Measurements from ENCODE around the gene SBNO2. TPM values are rescaled to one million over a fixed set of nuclear protein-coding genes. Genes with fewer than 3 reads are reported as not detected.

SBNO2 gene
- total RNA-seq, 1 donor from 2014 or later, result 4.1 TPM

GRCh38 chr19:1156830-1157615 is 17.0 kb downstream of the SBNO2 start:
- DNase-seq (ENCODE audit: low spot score in 2 of 2) (no peak), FAIRE-seq (no peak)

GRCh38 chr19:1156305-1156801 is 17.7 kb downstream of the SBNO2 start:
- FAIRE-seq (no peak), DNase-seq (ENCODE audit: low spot score in 2 of 2) (no peak)

GRCh38 chr19:1155352-1156304 is 18.4 kb downstream of the SBNO2 start:
- FAIRE-seq (no peak), DNase-seq (ENCODE audit: low spot score in 2 of 2) (no peak)

GRCh38 chr19:1154731-1155351 is 19.2 kb downstream of the SBNO2 start:
- DNase-seq (ENCODE audit: low spot score in 2 of 2), result peak; percentile 74 to 76
- FAIRE-seq, result no peak

- no peak for DNase-seq (ENCODE audit: low spot score in 2 of 2)
- FAIRE-seq, result no peak
These were observed 20.0 kb downstream of the SBNO2 start for GRCh38 chr19:1153891-1154730.

GRCh38 chr19:1151917-1152587 is 22.0 kb downstream of the SBNO2 start:
- DNase-seq (ENCODE audit: low spot score in 2 of 2) (peak in 1 of 2 donors; percentile 64), FAIRE-seq (no peak)

- FAIRE-seq (no peak), DNase-seq (ENCODE audit: low spot score in 2 of 2) (no peak)
These were observed 22.9 kb downstream of the SBNO2 start for GRCh38 chr19:1151037-1151724.

GRCh38 chr19:1150333-1151036 is 23.6 kb downstream of the SBNO2 start:
- no peak for FAIRE-seq
- no peak for DNase-seq (ENCODE audit: low spot score in 2 of 2)

GRCh38 chr19:1149259-1150045 is 24.6 kb downstream of the SBNO2 start:
- FAIRE-seq, result no peak
- no peak for DNase-seq (ENCODE audit: low spot score in 2 of 2)

GRCh38 chr19:1147934-1148549 is 26.0 kb downstream of the SBNO2 start:
- no peak for DNase-seq (ENCODE audit: low spot score in 2 of 2)
- no peak for FAIRE-seq

- DNase-seq (ENCODE audit: low spot score in 2 of 2) (no peak), FAIRE-seq (no peak)
These were observed 26.9 kb downstream of the SBNO2 start for GRCh38 chr19:1146858-1147780.

GRCh38 chr19:1146412-1146699 is 27.7 kb downstream of the SBNO2 start:
- no peak for DNase-seq (ENCODE audit: low spot score in 2 of 2)
- FAIRE-seq, result no peak

GRCh38 chr19:1145635-1146411 is 28.2 kb downstream of the SBNO2 start:
- no peak for DNase-seq (ENCODE audit: low spot score in 2 of 2)
- no peak for FAIRE-seq

- no peak for DNase-seq (ENCODE audit: low spot score in 2 of 2)
- FAIRE-seq, result no peak
These were observed 29.3 kb downstream of the SBNO2 start for GRCh38 chr19:1144741-1145140.

GRCh38 chr19:1143828-1144399 is 30.2 kb downstream of the SBNO2 start:
- no peak for DNase-seq (ENCODE audit: low spot score in 2 of 2)
- no peak for FAIRE-seq

Measured in frontal cortex (tissue), 4 donors.